PFSK-1 (cell line): ENCODE results near the gene SHBG.

Experiments used
- FOXP2 ChIP-seq: optimal IDR thresholded peaks from 2 replicates; pipeline ENCODE3; 2011; ENCODE audit warnings: borderline replicate concordance, control low read depth, inconsistent platforms; ENCODE audit not compliant: insufficient read depth; ENCODE audit errors: extremely low read length, extremely low read depth
- POLR2AphosphoS5 ChIP-seq: IDR thresholded peaks from 2 replicates; pipeline ENCODE4 v1.6.1; 2012; ENCODE audit warnings: low read depth, mild to moderate bottlenecking, control low read depth, low read length, moderate library complexity
- REST ChIP-seq, 2 experiments: IDR thresholded peaks; 2 replicates each; pipeline versions ENCODE4 v1.6.1 to v1.8.0; 2011 to 2012; ENCODE audit warnings: low read depth in 2 of 2, low read length in 2 of 2, control low read depth in 1 of 2, inconsistent platforms in 1 of 2, mild to moderate bottlenecking in 1 of 2, moderate library complexity in 1 of 2; ENCODE audit not compliant: insufficient read depth in 1 of 2
- SIN3A ChIP-seq: IDR thresholded peaks from 2 replicates; pipeline ENCODE4 v1.6.1; 2012; ENCODE audit warnings: mild to moderate bottlenecking, low read length, moderate library complexity, borderline replicate concordance; ENCODE audit not compliant: insufficient read depth
- TAF1 ChIP-seq: IDR thresholded peaks from 2 replicates; pipeline ENCODE4 v1.6.1; 2012; ENCODE audit warnings: low read length, control low read depth, borderline replicate concordance; ENCODE audit not compliant: insufficient read depth

Gene SHBG

GRCh38 chr17:7634384-7634783, 4.4 kb downstream of the SHBG start:
- TF ChIP-seq TAF1 = no peak
- TF ChIP-seq FOXP2 = no peak
- no peak for TF ChIP-seq POLR2AphosphoS5
- no peak for TF ChIP-seq SIN3A

- TF ChIP-seq SIN3A = no peak
- no peak for TF ChIP-seq FOXP2
- no peak for TF ChIP-seq POLR2AphosphoS5
- no peak for TF ChIP-seq REST (IDR thresholded peaks at IDR 0.05; ENCODE audit: insufficient read depth in 1 of 2, low read depth in 2 of 2, low read length in 2 of 2)
- no peak for TF ChIP-seq TAF1
These were observed 6.2 kb downstream of the SHBG start for GRCh38 chr17:7636163-7636562.

GRCh38 chr17:7640783-7641182, 10.8 kb downstream of the SHBG start:
- TF ChIP-seq POLR2AphosphoS5 = no peak
- TF ChIP-seq SIN3A = no peak

GRCh38 chr17:7644775-7645174, 14.8 kb downstream of the SHBG start:
- TF ChIP-seq FOXP2 (no peak), REST (IDR thresholded peaks at IDR 0.05; ENCODE audit: insufficient read depth in 1 of 2, low read depth in 2 of 2, low read length in 2 of 2) (no peak)

- TF ChIP-seq SIN3A = no peak
- TF ChIP-seq TAF1 = no peak
- TF ChIP-seq FOXP2 = no peak
- no peak for TF ChIP-seq POLR2AphosphoS5
- no peak for TF ChIP-seq REST (IDR thresholded peaks at IDR 0.05; ENCODE audit: insufficient read depth in 1 of 2, low read depth in 2 of 2, low read length in 2 of 2)
These were observed 16.5 kb downstream of the SHBG start for GRCh38 chr17:7646457-7646856.

GRCh38 chr17:7647018-7647417, 17.1 kb downstream of the SHBG start:
- TF ChIP-seq TAF1 (no peak), SIN3A (no peak), REST (IDR thresholded peaks at IDR 0.05; ENCODE audit: insufficient read depth in 1 of 2, low read depth in 2 of 2, low read length in 2 of 2) (no peak), POLR2AphosphoS5 (no peak), FOXP2 (no peak)
